ENCODE measurements around the gene RAB11A. TPM values are rescaled to one million over a fixed set of nuclear protein-coding genes. Genes with fewer than 3 reads are reported as not detected.
A peak's percentile ranks its signal among the peaks of the same experiment; 100 is the strongest.

RAB11A gene
- total and polyA plus RNA-seq, 7 donors, result 89.5 to 152 (median 115) TPM

GRCh38 chr15:65851981-65852380 is 17.3 kb upstream of the RAB11A start:
- intact Hi-C loops (cut with DNase I), result no loop called here
- TF ChIP-seq CTCF (IDR thresholded peaks at IDR 0.05), result no peak
- no peak overlapping the region for H3K27ac ChIP-seq
- H3K27me3 ChIP-seq (ENCODE audit: insufficient read depth in 3 of 3, low read length in 2 of 3), result no peaks in the 10 kb centered on the region
- 94 to 96% (median 96%) methylated on average over 5 of the region's 5 CpGs for WGBS, 3 donors
- no peaks in the 10 kb centered on the region for H3K36me3 ChIP-seq (ENCODE audit: insufficient read depth in 1 of 2, low read depth in 1 of 2)
- H3K4me3 ChIP-seq, result no peak overlapping the region
- peaks cover under 1% of the 10 kb centered on the region for H3K4me1 ChIP-seq
- no peaks in the 10 kb centered on the region for H3K9me3 ChIP-seq
- DNase-seq, result no peak
- ATAC-seq, result no peak

- peak overlapping the region; percentile 89 for H3K27ac ChIP-seq
- ATAC-seq, result peak in 3 of 4 donors; percentile 54 to 69 (median 64)
Measured at GRCh38 chr15:65856821-65857455, 12.4 kb upstream of the RAB11A start.

DNA sequence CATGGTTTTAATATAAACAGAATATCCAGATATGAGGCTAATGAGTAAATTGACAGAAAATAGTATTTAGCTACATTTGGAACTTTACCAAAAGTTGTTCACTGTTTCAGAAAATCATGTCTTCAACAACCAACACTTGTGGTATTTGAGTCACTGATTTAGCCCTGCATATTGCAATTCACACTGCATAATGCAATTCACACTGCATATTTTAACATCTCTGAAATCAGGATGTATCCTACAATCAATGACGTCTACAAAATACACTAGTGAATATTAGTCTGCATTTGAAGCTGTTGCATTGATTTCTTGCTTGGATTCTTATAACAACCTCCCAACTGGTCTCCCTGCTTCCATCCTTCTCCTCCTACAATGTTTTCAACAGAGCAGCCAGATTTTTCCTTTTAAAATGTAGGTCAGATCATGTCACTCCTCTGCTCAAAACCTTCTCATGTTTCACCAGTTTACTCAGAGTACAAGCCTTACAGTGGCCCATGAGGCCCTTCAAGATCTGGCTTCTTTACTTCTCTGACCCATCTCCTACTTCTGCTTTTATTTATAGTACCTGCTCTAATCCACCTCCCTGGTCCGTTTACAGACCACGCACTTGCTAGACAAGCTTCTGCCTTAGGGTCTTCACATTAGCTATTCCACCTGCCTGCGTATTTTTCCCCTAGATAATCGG is 11.4 kb upstream of the RAB11A start:
- ATAC-seq, result peak; percentile 74 to 95 (median 90)

More at GRCh38 chr15:65856821-65857455, 12.4 kb upstream of the RAB11A start:
- Histone ChIP-seq H3K9me3 (no peaks in the 10 kb centered on the region), H3K4me1 (peaks cover 16% of the 10 kb centered on the region), H3K4me3 (no peak overlapping the region), H3K36me3 (ENCODE audit: insufficient read depth in 1 of 2, low read depth in 1 of 2) (no peaks in the 10 kb centered on the region), H3K27me3 (ENCODE audit: insufficient read depth in 3 of 3, low read length in 2 of 3) (no peaks in the 10 kb centered on the region)
- WGBS, 3 donors, result 64 to 74% (median 72%) methylated on average over 12 of the region's 12 CpGs
- TF ChIP-seq CTCF (IDR thresholded peaks at IDR 0.05), result peak; percentile 64
- intact Hi-C loops (cut with DNase I), result loop anchor here in 1 of 2 donors (2.0 kb wide), 1 partner anchor 24 kb away; no protein-coding TSS in a partner anchor
- peak; percentile 56 to 68 for DNase-seq

DNA sequence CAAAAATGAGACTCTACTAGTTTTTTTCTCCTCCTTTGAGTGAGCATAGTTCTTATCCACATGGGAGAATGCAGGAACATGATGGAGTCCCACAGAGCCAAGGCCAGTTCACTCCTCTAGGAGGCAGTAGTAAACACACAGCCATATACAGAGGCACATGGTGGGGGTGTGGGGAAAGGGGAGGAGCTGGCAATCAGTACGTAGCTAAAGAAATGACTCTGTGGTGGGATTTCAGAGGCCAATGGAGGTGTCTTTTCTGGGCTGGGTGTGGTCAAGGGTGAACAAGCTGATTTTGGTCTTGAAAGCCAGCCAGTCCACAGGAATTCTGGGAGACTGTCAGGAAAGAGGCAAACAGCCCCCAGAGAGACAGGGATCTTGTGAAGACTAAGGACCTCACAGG is 6.6 kb upstream of the RAB11A start:
- peak; percentile 28 for TF ChIP-seq CTCF (IDR thresholded peaks at IDR 0.05)
- WGBS, 3 donors, result 18 to 25% (median 23%) methylated on average over 1 of the region's 1 CpG
- H3K9me3 ChIP-seq, result no peaks in the 10 kb centered on the region
- peaks cover 8% of the 10 kb centered on the region for H3K4me1 ChIP-seq
- no peak overlapping the region for H3K4me3 ChIP-seq
- H3K36me3 ChIP-seq (ENCODE audit: insufficient read depth in 1 of 2, low read depth in 1 of 2), result no peaks in the 10 kb centered on the region
- DNase-seq (no peak), ATAC-seq (peak in 3 of 4 donors; percentile 39 to 64 (median 59))
- no peaks in the 10 kb centered on the region for H3K27me3 ChIP-seq (ENCODE audit: insufficient read depth in 3 of 3, low read length in 2 of 3)
- intact Hi-C loops (cut with DNase I), result loop anchor here in 1 of 2 donors (10.0 kb wide), 1 partner anchor 228 kb away; no protein-coding TSS in a partner anchor
- no peak overlapping the region for H3K27ac ChIP-seq

More for the DNA sequence above, 11.4 kb upstream of the RAB11A start:
- Histone ChIP-seq H3K4me1 (peaks cover 16% of the 10 kb centered on the region), H3K4me3 (no peak overlapping the region), H3K36me3 (ENCODE audit: insufficient read depth in 1 of 2, low read depth in 1 of 2) (no peaks in the 10 kb centered on the region), H3K27ac (peak overlapping the region; percentile 89), H3K27me3 (ENCODE audit: insufficient read depth in 3 of 3, low read length in 2 of 3) (no peaks in the 10 kb centered on the region), H3K9me3 (no peaks in the 10 kb centered on the region)
- WGBS, 3 donors, result 39 to 60% (median 52%) methylated on average over 5 of the region's 5 CpGs
- DNase-seq, result no peak
- TF ChIP-seq CTCF (IDR thresholded peaks at IDR 0.05), result no peak
- intact Hi-C loops (cut with DNase I), result loop anchor here in 1 of 2 donors (2.0 kb wide), 1 partner anchor 25 kb away; no protein-coding TSS in a partner anchor
